ENCODE measurements around the gene MDN1.
"Not testable (repeated sequence)": the region's sequence is repeated elsewhere in the genome, so short reads cannot be mapped to it uniquely, and the experiment has no call there.

Gene MDN1

GRCh38 chr6:89734526-89734925 lies 85.1 kb downstream of the MDN1 start:
- H3K27ac ChIP-seq, result no peak overlapping the region
- TF ChIP-seq CTCF (IDR thresholded peaks at IDR 0.05) (no peak), ZFX (IDR thresholded peaks at IDR 0.05; ENCODE audit: borderline replicate concordance) (no peak)

- TF ChIP-seq CTCF (IDR thresholded peaks at IDR 0.05) (no peak), ZFX (IDR thresholded peaks at IDR 0.05; ENCODE audit: borderline replicate concordance) (no peak)
Observed at GRCh38 chr6:89731924-89732567, 87.5 kb downstream of the MDN1 start.

GRCh38 chr6:89731262-89731661 lies 88.3 kb downstream of the MDN1 start:
- not testable (repeated sequence) for H3K27ac ChIP-seq

More at GRCh38 chr6:89731924-89732567, 87.5 kb downstream of the MDN1 start:
- H3K27ac ChIP-seq, result no peak overlapping the region

GRCh38 chr6:89729818-89730217 lies 89.8 kb downstream of the MDN1 start:
- H3K27ac ChIP-seq, result no peak overlapping the region
- TF ChIP-seq CTCF (IDR thresholded peaks at IDR 0.05) (no peak), ZFX (IDR thresholded peaks at IDR 0.05; ENCODE audit: borderline replicate concordance) (no peak)

- no peak for TF ChIP-seq CTCF (IDR thresholded peaks at IDR 0.05)
- no peak for TF ChIP-seq ZFX (IDR thresholded peaks at IDR 0.05; ENCODE audit: borderline replicate concordance)
- H3K27ac ChIP-seq, result no peak overlapping the region
Observed at GRCh38 chr6:89727501-89727900, 92.1 kb downstream of the MDN1 start.

GRCh38 chr6:89724981-89725380 lies 94.6 kb downstream of the MDN1 start:
- TF ChIP-seq ZFX (IDR thresholded peaks at IDR 0.05; ENCODE audit: borderline replicate concordance), result no peak
- TF ChIP-seq CTCF (IDR thresholded peaks at IDR 0.05), result no peak
- no peak overlapping the region for H3K27ac ChIP-seq

- TF ChIP-seq CTCF (IDR thresholded peaks at IDR 0.05) (no peak), ZFX (IDR thresholded peaks at IDR 0.05; ENCODE audit: borderline replicate concordance) (no peak)
- H3K27ac ChIP-seq, result no peak overlapping the region
Observed at GRCh38 chr6:89723046-89723445, 96.5 kb downstream of the MDN1 start.

- H3K27ac ChIP-seq, result no peak overlapping the region
- TF ChIP-seq CTCF (IDR thresholded peaks at IDR 0.05) (no peak), ZFX (IDR thresholded peaks at IDR 0.05; ENCODE audit: borderline replicate concordance) (no peak)
Observed at GRCh38 chr6:89716532-89716931, 103.1 kb downstream of the MDN1 start.

All from 22Rv1 (cell line).